Activated CD4-positive, alpha-beta T cell treated with anti-CD3 and anti-CD28 coated beads, Interleukin-2, amount 10 ng/mL, durations not matched to agents 24 days and 14 days (primary cell): ENCODE data around the gene FCSK. TPM values are rescaled to one million over a fixed set of nuclear protein-coding genes. Genes with fewer than 3 reads are reported as not detected.
A peak's percentile ranks its signal among the peaks of the same experiment; 100 is the strongest.

Experiments
- DNase-seq: peaks from one replicate; pipeline ENCODE4 v3.0.0; 2022
- H3K27ac Mint-ChIP-seq: one replicate; pipeline ENCODE4 v1.8.0; 2022; ENCODE audit warnings: mild to moderate bottlenecking, mixed read lengths
- H3K27me3 Mint-ChIP-seq: one replicate; pipeline ENCODE4 v1.8.0; 2022; ENCODE audit warnings: mixed read lengths
- H3K36me3 Mint-ChIP-seq: one replicate; pipeline ENCODE4 v1.8.0; 2022; ENCODE audit warnings: low read depth, mild to moderate bottlenecking, mixed read lengths
- H3K4me1 Mint-ChIP-seq: one replicate; pipeline ENCODE4 v1.8.0; 2021; ENCODE audit warnings: mixed read lengths
- H3K4me3 Mint-ChIP-seq: one replicate; pipeline ENCODE4 v1.8.0; 2022; ENCODE audit warnings: mild to moderate bottlenecking, moderate library complexity, mixed read lengths
- H3K9me3 Mint-ChIP-seq: one replicate; pipeline ENCODE4 v1.8.0; 2021; ENCODE audit warnings: mixed read lengths
- intact Hi-C: fragments of 100-400 bp; cut with micrococcal nuclease; formaldehyde crosslinking; loops from one replicate; pipeline ENCODE4 v1.15.1; 2023
- total RNA-seq: library from RNA; stranded (reverse); gene quantifications from 2 replicates; pipeline ENCODE4 v1.2.3, GENCODE V29; 2022

FCSK gene
- total RNA-seq, 1 donor from 2014 or later = 24.4 TPM

- H3K27ac Mint-ChIP-seq = peak overlapping the region; percentile 88
- H3K36me3 Mint-ChIP-seq = no peaks in the 10 kb centered on the region
Measured at GRCh38 chr16:70453892-70454221, 538 bp upstream of the FCSK start.

GRCh38 chr16:70455910-70456309 lies 1.5 kb downstream of the FCSK start:
- H3K4me3 Mint-ChIP-seq = peak overlapping the region; percentile 7
- H3K4me1 Mint-ChIP-seq = peaks cover 14% of the 10 kb centered on the region
- no peak for DNase-seq
- H3K36me3 Mint-ChIP-seq = no peaks in the 10 kb centered on the region
- intact Hi-C loops = no loop called here
- H3K9me3 Mint-ChIP-seq = no peaks in the 10 kb centered on the region
- H3K27me3 Mint-ChIP-seq = no peaks in the 10 kb centered on the region
- H3K27ac Mint-ChIP-seq = no peak overlapping the region

More at GRCh38 chr16:70453892-70454221, 538 bp upstream of the FCSK start:
- intact Hi-C loops = loop anchor here (1.0 kb wide), 3 partner anchors 15 to 74 kb away; partner anchors contain the start of gene ST3GAL2
- H3K4me3 Mint-ChIP-seq = peak overlapping the region; percentile 85
- peaks cover 14% of the 10 kb centered on the region for H3K4me1 Mint-ChIP-seq
- H3K9me3 Mint-ChIP-seq = no peaks in the 10 kb centered on the region
- peaks cover 1% of the 10 kb centered on the region for H3K27me3 Mint-ChIP-seq
- no peak for DNase-seq

- Mint-ChIP-seq H3K9me3 (no peaks in the 10 kb centered on the region), H3K36me3 (no peaks in the 10 kb centered on the region), H3K27me3 (no peaks in the 10 kb centered on the region), H3K4me3 (no peak overlapping the region), H3K4me1 (peaks cover 16% of the 10 kb centered on the region), H3K27ac (no peak overlapping the region)
- intact Hi-C loops = no loop called here
- no peak for DNase-seq
Measured at GRCh38 chr16:70457446-70458166, 3.2 kb downstream of the FCSK start.

GRCh38 chr16:70460737-70461261 lies 6.4 kb downstream of the FCSK start:
- Mint-ChIP-seq H3K27me3 (no peaks in the 10 kb centered on the region), H3K27ac (no peak overlapping the region), H3K4me3 (no peak overlapping the region), H3K9me3 (no peaks in the 10 kb centered on the region), H3K36me3 (peaks cover 2% of the 10 kb centered on the region), H3K4me1 (peaks cover 5% of the 10 kb centered on the region)
- no peak for DNase-seq
- intact Hi-C loops = no loop called here

- intact Hi-C loops = no loop called here
- no peak for DNase-seq
- Mint-ChIP-seq H3K27ac (no peak overlapping the region), H3K4me3 (no peak overlapping the region), H3K27me3 (no peaks in the 10 kb centered on the region), H3K9me3 (no peaks in the 10 kb centered on the region), H3K36me3 (peaks cover 2% of the 10 kb centered on the region), H3K4me1 (peaks cover 2% of the 10 kb centered on the region)
Measured at GRCh38 chr16:70463235-70463634, 8.8 kb downstream of the FCSK start.

- peaks cover 4% of the 10 kb centered on the region for H3K36me3 Mint-ChIP-seq
- no peaks in the 10 kb centered on the region for H3K4me1 Mint-ChIP-seq
- no peaks in the 10 kb centered on the region for H3K27me3 Mint-ChIP-seq
- intact Hi-C loops = no loop called here
- DNase-seq = no peak
- no peaks in the 10 kb centered on the region for H3K9me3 Mint-ChIP-seq
- H3K4me3 Mint-ChIP-seq = no peak overlapping the region
- H3K27ac Mint-ChIP-seq = no peak overlapping the region
Measured at GRCh38 chr16:70465999-70466804, 11.8 kb downstream of the FCSK start.

- no peak for DNase-seq
- Mint-ChIP-seq H3K4me3 (no peak overlapping the region), H3K27me3 (no peaks in the 10 kb centered on the region), H3K4me1 (no peaks in the 10 kb centered on the region), H3K36me3 (peaks cover 4% of the 10 kb centered on the region), H3K9me3 (no peaks in the 10 kb centered on the region), H3K27ac (no peak overlapping the region)
- intact Hi-C loops = no loop called here
Measured at GRCh38 chr16:70466805-70467076, 12.3 kb downstream of the FCSK start.

GRCh38 chr16:70467113-70467512 lies 12.7 kb downstream of the FCSK start:
- intact Hi-C loops = no loop called here

GRCh38 chr16:70467608-70468007 lies 13.2 kb downstream of the FCSK start:
- Mint-ChIP-seq H3K4me1 (no peaks in the 10 kb centered on the region), H3K27ac (no peak overlapping the region)

More at GRCh38 chr16:70467113-70467512, 12.7 kb downstream of the FCSK start:
- Mint-ChIP-seq H3K4me3 (no peak overlapping the region), H3K4me1 (no peaks in the 10 kb centered on the region), H3K36me3 (peaks cover 4% of the 10 kb centered on the region), H3K27ac (no peak overlapping the region), H3K9me3 (no peaks in the 10 kb centered on the region), H3K27me3 (no peaks in the 10 kb centered on the region)
- no peak for DNase-seq

GRCh38 chr16:70468776-70469525 lies 14.6 kb downstream of the FCSK start:
- Mint-ChIP-seq H3K36me3 (peaks cover 5% of the 10 kb centered on the region), H3K4me1 (no peaks in the 10 kb centered on the region), H3K4me3 (no peak overlapping the region), H3K27ac (peak overlapping the region; percentile 72), H3K27me3 (no peaks in the 10 kb centered on the region), H3K9me3 (no peaks in the 10 kb centered on the region)
- DNase-seq = no peak
- intact Hi-C loops = no loop called here

More at GRCh38 chr16:70467608-70468007, 13.2 kb downstream of the FCSK start:
- H3K36me3 Mint-ChIP-seq = peaks cover 4% of the 10 kb centered on the region
- H3K9me3 Mint-ChIP-seq = no peaks in the 10 kb centered on the region
- intact Hi-C loops = no loop called here
- no peak for DNase-seq
- H3K4me3 Mint-ChIP-seq = no peak overlapping the region
- no peaks in the 10 kb centered on the region for H3K27me3 Mint-ChIP-seq

- no peaks in the 10 kb centered on the region for H3K4me1 Mint-ChIP-seq
- intact Hi-C loops = no loop called here
- no peaks in the 10 kb centered on the region for H3K9me3 Mint-ChIP-seq
- DNase-seq = no peak
- H3K27ac Mint-ChIP-seq = no peak overlapping the region
- peaks cover 3% of the 10 kb centered on the region for H3K36me3 Mint-ChIP-seq
- H3K4me3 Mint-ChIP-seq = no peak overlapping the region
- no peaks in the 10 kb centered on the region for H3K27me3 Mint-ChIP-seq
Measured at GRCh38 chr16:70470141-70470926, 15.9 kb downstream of the FCSK start.

GRCh38 chr16:70470927-70471341 lies 16.5 kb downstream of the FCSK start:
- no peak for DNase-seq
- no peaks in the 10 kb centered on the region for H3K9me3 Mint-ChIP-seq
- H3K4me1 Mint-ChIP-seq = peaks cover 2% of the 10 kb centered on the region
- peaks cover 3% of the 10 kb centered on the region for H3K36me3 Mint-ChIP-seq
- H3K4me3 Mint-ChIP-seq = no peak overlapping the region
- H3K27me3 Mint-ChIP-seq = no peaks in the 10 kb centered on the region
- intact Hi-C loops = no loop called here
- no peak overlapping the region for H3K27ac Mint-ChIP-seq

- no peaks in the 10 kb centered on the region for H3K27me3 Mint-ChIP-seq
- no peak overlapping the region for H3K4me3 Mint-ChIP-seq
- intact Hi-C loops = no loop called here
- peaks cover 14% of the 10 kb centered on the region for H3K4me1 Mint-ChIP-seq
- H3K9me3 Mint-ChIP-seq = no peaks in the 10 kb centered on the region
- no peak for DNase-seq
- no peak overlapping the region for H3K27ac Mint-ChIP-seq
- peaks cover 10% of the 10 kb centered on the region for H3K36me3 Mint-ChIP-seq
Measured at GRCh38 chr16:70472786-70473433, 18.5 kb downstream of the FCSK start.
